CD4-positive, alpha-beta memory T cell (primary cell): ENCODE measurements around the gene PTPRM. TPM values are rescaled to one million over a fixed set of nuclear protein-coding genes. Genes with fewer than 3 reads are reported as not detected.

Source experiments
- CTCF ChIA-PET: fragments of 350-600 bp; sonication (Branson Sonifier 250); formaldehyde crosslinking; loops from one replicate; lab custom pipeline; 2021; ENCODE audit warnings: inconsistent platforms; ENCODE audit not compliant: partially characterized antibody; lab: Charles Lee
- POLR2A ChIA-PET: fragments of 350-600 bp; sonication (Branson Sonifier 250); formaldehyde crosslinking; loops from one replicate; lab custom pipeline; 2021; ENCODE audit not compliant: partially characterized antibody; lab: Charles Lee
- DNase-seq, 5 donors: peaks; one replicate each; pipeline versions ENCODE4 v3.0.0 to v3.0.0-alpha.2; 2020 to 2022; ENCODE audit warnings: mixed read lengths in 1 of 5
- H3K27ac ChIP-seq: one replicate; pipeline ENCODE4 v1.7.0; 2013; ENCODE audit warnings: low read depth, low read length
- H3K27me3 ChIP-seq: 2 replicates; pipeline ENCODE4 v1.7.0; 2013; ENCODE audit warnings: mild to moderate bottlenecking, low read length, moderate library complexity; ENCODE audit not compliant: insufficient read depth
- H3K36me3 ChIP-seq: 2 replicates; pipeline ENCODE4 v1.7.0; 2013; ENCODE audit warnings: mild to moderate bottlenecking, low read length, moderate library complexity; ENCODE audit not compliant: insufficient read depth
- H3K4me1 ChIP-seq: 2 replicates; pipeline ENCODE4 v1.7.0; 2013; ENCODE audit warnings: mild to moderate bottlenecking, low read length, moderate library complexity; ENCODE audit not compliant: insufficient read depth
- H3K4me3 ChIP-seq, 2 donors: one replicate each; pipeline ENCODE4 v1.7.0; 2013; ENCODE audit warnings: low read length in 2 of 2, mild to moderate bottlenecking in 1 of 2
- H3K9me3 ChIP-seq, 2 donors: one replicate each; pipeline ENCODE4 v1.7.0; 2013; ENCODE audit warnings: low read length in 2 of 2, control low read depth in 1 of 2; ENCODE audit not compliant: control insufficient read depth in 1 of 2
- H3K27ac Mint-ChIP-seq, 7 donors: one replicate each; pipeline ENCODE4 v1.8.0; 2020 to 2021; ENCODE audit warnings: mixed read lengths in 7 of 7, mild to moderate bottlenecking in 6 of 7, inconsistent platforms in 3 of 7, moderate library complexity in 3 of 7
- H3K27me3 Mint-ChIP-seq, 2 donors: one replicate each; pipeline ENCODE4 v1.8.0; 2020 to 2021; ENCODE audit warnings: mixed read lengths in 2 of 2
- H3K36me3 Mint-ChIP-seq, 2 donors: one replicate each; pipeline ENCODE4 v1.8.0; 2020 to 2021; ENCODE audit warnings: mixed read lengths in 2 of 2, inconsistent platforms in 1 of 2, mild to moderate bottlenecking in 1 of 2
- H3K4me1 Mint-ChIP-seq, 4 donors: one replicate each; pipeline ENCODE4 v1.8.0; 2020 to 2021; ENCODE audit warnings: mixed read lengths in 4 of 4, mild to moderate bottlenecking in 1 of 4
- H3K4me3 Mint-ChIP-seq, 8 donors: one replicate each; pipeline ENCODE4 v1.8.0; 2020 to 2021; ENCODE audit warnings: mixed read lengths in 8 of 8, mild to moderate bottlenecking in 7 of 8, moderate library complexity in 6 of 8, inconsistent platforms in 3 of 8
- H3K9me3 Mint-ChIP-seq, 8 donors: one replicate each; pipeline ENCODE4 v1.8.0; 2020 to 2021; ENCODE audit warnings: mixed read lengths in 8 of 8, mild to moderate bottlenecking in 5 of 8, inconsistent platforms in 3 of 8, moderate library complexity in 1 of 8
- intact Hi-C: fragments of 100-400 bp; cut with micrococcal nuclease; formaldehyde crosslinking; loops from one replicate; pipeline ENCODE4 v1.15.1; 2023
- polyA plus RNA-seq, 2 donors: library from polyadenylated mRNA; unstranded; fragments of 300-500 nt; fragmentation: Illumina TruSeq; gene quantifications; one replicate each; pipeline ENCODE4 v1.2.3, GENCODE V29; 2021
- total RNA-seq, 2 experiments: library from RNA; stranded (reverse); gene quantifications; one replicate each; pipeline ENCODE4 v1.2.3, GENCODE V29; 2021

PTPRM gene
- total and polyA plus RNA-seq, 4 experiments from 2014 or later: 6.7 to 20.1 (median 12.9) TPM

DNA sequence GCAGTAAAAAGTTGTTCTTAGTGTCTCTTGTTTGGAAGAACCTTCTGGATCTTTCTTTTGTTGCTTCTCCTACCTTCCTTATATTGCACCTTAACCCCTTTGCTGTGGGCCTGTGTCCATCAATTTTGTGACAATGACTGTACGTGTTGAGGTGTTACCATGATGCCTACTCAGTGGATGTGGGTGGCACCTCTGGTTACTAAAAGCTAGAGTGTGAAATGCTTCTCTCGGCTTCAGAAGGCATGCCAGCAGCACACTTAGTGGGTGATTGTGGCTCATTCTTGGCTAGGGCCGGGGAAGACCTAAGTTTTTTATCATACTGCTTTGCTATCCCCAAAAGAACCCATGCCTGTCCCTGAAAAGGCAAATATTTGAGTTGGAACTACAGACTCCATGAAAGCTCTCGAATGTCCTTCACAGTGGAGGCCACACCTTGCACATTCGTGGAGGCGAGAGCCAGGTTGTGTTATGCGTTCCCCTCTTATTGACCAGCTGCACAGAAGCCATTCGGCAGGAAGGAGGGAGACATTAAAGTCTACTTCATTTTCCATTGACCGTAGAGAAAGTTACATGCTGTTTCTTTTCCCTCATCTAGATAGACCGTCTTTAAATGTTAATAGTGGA, 528.9 kb downstream of the PTPRM start:
- Histone ChIP-seq H3K9me3 (no peaks in the 10 kb centered on the region), H3K4me3 (no peak overlapping the region), H3K36me3 (no peaks in the 10 kb centered on the region), H3K27me3 (no peaks in the 10 kb centered on the region), H3K27ac (no peak overlapping the region), H3K4me1 (no peaks in the 10 kb centered on the region)
- Mint-ChIP-seq H3K4me1 (no peaks in the 10 kb centered on the region), H3K27ac (no peak overlapping the region), H3K9me3 (peaks cover 0 to 5% (median 0%) of the 10 kb centered on the region in 8 donors), H3K27me3 (no peaks in the 10 kb centered on the region), H3K36me3 (peaks cover 0 to 7% of the 10 kb centered on the region in 2 donors), H3K4me3 (no peak overlapping the region)
- no peak for DNase-seq
- intact Hi-C loops: no loop called here
- ChIA-PET POLR2A (no interaction called here), CTCF (no interaction called here)

DNA sequence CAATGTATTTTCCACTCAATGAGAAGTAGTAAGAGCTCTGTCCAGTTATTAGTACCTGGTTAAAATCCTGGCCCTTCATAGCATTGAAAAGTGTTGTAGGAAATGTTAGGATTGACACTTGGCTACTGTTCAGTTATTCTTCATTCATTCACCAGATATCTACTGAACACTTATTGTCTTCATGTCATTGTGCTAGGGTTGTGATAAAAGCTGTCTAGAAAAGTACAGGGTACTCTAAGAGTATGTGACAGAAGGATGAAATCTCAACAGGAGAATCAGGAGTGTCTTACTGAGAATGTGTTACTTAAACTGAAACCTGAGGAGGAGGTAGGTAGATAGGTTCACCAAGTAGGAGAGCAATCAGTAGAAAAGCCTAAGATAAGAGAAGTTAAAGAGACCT, 530.3 kb downstream of the PTPRM start:
- no peak overlapping the region for H3K4me3 Mint-ChIP-seq
- POLR2A ChIA-PET: no interaction called here
- no peaks in the 10 kb centered on the region for H3K36me3 ChIP-seq
- no peak for DNase-seq
- intact Hi-C loops: no loop called here
- H3K27ac Mint-ChIP-seq: no peak overlapping the region
- H3K9me3 ChIP-seq: no peaks in the 10 kb centered on the region
- peaks cover 0 to 6% of the 10 kb centered on the region in 2 donors for H3K36me3 Mint-ChIP-seq
- no peak overlapping the region for H3K4me3 ChIP-seq
- no peak overlapping the region for H3K27ac ChIP-seq
- no peaks in the 10 kb centered on the region for H3K4me1 ChIP-seq
- H3K27me3 ChIP-seq: no peaks in the 10 kb centered on the region
- CTCF ChIA-PET: no interaction called here
- H3K27me3 Mint-ChIP-seq: no peaks in the 10 kb centered on the region
- H3K9me3 Mint-ChIP-seq: peaks cover 0 to 2% (median 0%) of the 10 kb centered on the region in 8 donors
- no peaks in the 10 kb centered on the region for H3K4me1 Mint-ChIP-seq

DNA sequence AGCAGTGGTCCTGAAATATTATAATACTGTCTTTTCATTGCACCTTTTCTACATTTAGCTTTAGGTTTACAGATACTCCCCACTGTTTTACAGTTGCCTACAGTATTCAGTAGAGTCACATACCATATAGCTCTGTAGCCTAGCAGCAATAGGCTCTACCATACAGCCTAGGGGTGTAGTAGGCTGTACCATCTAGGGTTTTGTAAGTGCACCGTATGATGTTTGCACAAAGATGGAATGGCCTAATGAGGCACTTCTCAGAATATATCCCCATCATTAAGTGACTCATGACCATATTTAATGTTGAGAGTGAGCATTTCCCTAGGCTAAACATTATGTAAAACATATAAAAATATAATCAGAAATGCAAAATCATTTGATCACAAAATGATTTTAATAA, 530.8 kb downstream of the PTPRM start:
- no peaks in the 10 kb centered on the region for H3K27me3 Mint-ChIP-seq
- no peak overlapping the region for H3K27ac Mint-ChIP-seq
- Histone ChIP-seq H3K4me1 (no peaks in the 10 kb centered on the region), H3K9me3 (no peaks in the 10 kb centered on the region), H3K4me3 (no peak overlapping the region), H3K27ac (no peak overlapping the region), H3K27me3 (no peaks in the 10 kb centered on the region), H3K36me3 (no peaks in the 10 kb centered on the region)
- ChIA-PET POLR2A (no interaction called here), CTCF (no interaction called here)
- H3K9me3 Mint-ChIP-seq: peaks cover 0 to 6% (median 0%) of the 10 kb centered on the region in 8 donors
- DNase-seq: no peak
- intact Hi-C loops: no loop called here
- H3K4me3 Mint-ChIP-seq: no peak overlapping the region
- H3K36me3 Mint-ChIP-seq: peaks cover 0 to 9% of the 10 kb centered on the region in 2 donors
- H3K4me1 Mint-ChIP-seq: no peaks in the 10 kb centered on the region

DNA sequence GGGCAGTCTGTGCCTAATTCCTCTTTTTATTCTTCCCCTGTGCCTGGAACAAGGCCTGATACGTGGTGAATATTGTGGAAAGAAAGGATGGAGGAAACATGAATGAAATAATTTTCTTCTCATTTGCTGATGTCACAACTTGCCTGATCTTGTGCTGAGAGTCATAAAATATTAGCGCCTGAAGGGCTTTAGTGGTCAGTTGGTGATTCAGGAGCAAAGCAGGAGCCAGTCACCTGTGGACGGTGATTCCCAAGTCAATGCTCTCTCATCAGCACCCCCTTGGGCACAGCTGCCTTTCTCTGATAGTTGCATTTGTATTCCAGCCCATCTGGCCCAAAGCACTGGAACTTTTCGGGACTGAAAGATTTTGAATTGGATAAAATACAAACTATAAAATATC, 539.5 kb downstream of the PTPRM start:
- H3K4me3 Mint-ChIP-seq: no peak overlapping the region
- H3K4me1 Mint-ChIP-seq: no peaks in the 10 kb centered on the region
- CTCF ChIA-PET: no interaction called here
- Histone ChIP-seq H3K9me3 (no peaks in the 10 kb centered on the region), H3K4me1 (no peaks in the 10 kb centered on the region), H3K4me3 (no peak overlapping the region), H3K27me3 (no peaks in the 10 kb centered on the region), H3K36me3 (no peaks in the 10 kb centered on the region), H3K27ac (no peak overlapping the region)
- intact Hi-C loops: no loop called here
- no peak overlapping the region for H3K27ac Mint-ChIP-seq
- H3K9me3 Mint-ChIP-seq: peaks cover 0 to 8% (median 0%) of the 10 kb centered on the region in 8 donors
- peaks cover 0 to 5% of the 10 kb centered on the region in 2 donors for H3K36me3 Mint-ChIP-seq
- no peaks in the 10 kb centered on the region for H3K27me3 Mint-ChIP-seq
- POLR2A ChIA-PET: no interaction called here
- DNase-seq: no peak

DNA sequence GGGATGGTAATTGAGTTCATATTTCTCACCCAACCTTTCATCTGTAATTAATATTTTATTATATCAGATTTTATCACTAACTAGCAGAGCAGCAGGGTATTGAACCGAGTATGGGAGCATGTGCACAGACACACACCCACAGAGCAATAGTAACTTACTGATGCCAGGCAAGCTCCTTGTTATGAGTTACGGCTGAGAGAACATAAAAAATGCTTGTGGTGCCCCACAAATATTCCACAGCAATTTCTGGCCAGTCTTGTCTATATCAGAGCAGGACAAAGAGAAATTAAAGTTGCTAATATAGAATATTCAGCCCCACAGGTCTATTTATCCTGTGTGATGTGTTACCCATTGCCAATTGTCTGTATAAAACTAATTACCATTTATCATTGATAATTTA, 540.3 kb downstream of the PTPRM start:
- peaks cover 0 to 7% (median under 1%) of the 10 kb centered on the region in 8 donors for H3K9me3 Mint-ChIP-seq
- H3K4me3 Mint-ChIP-seq: no peak overlapping the region
- intact Hi-C loops: no loop called here
- H3K27ac ChIP-seq: no peak overlapping the region
- no peaks in the 10 kb centered on the region for H3K9me3 ChIP-seq
- no peak overlapping the region for H3K27ac Mint-ChIP-seq
- H3K36me3 Mint-ChIP-seq: peaks cover 0 to 4% of the 10 kb centered on the region in 2 donors
- H3K4me1 Mint-ChIP-seq: no peaks in the 10 kb centered on the region
- no peak for DNase-seq
- ChIA-PET POLR2A (no interaction called here), CTCF (no interaction called here)
- H3K27me3 ChIP-seq: no peaks in the 10 kb centered on the region
- no peaks in the 10 kb centered on the region for H3K27me3 Mint-ChIP-seq
- H3K4me3 ChIP-seq: no peak overlapping the region
- H3K36me3 ChIP-seq: no peaks in the 10 kb centered on the region
- H3K4me1 ChIP-seq: no peaks in the 10 kb centered on the region

DNA sequence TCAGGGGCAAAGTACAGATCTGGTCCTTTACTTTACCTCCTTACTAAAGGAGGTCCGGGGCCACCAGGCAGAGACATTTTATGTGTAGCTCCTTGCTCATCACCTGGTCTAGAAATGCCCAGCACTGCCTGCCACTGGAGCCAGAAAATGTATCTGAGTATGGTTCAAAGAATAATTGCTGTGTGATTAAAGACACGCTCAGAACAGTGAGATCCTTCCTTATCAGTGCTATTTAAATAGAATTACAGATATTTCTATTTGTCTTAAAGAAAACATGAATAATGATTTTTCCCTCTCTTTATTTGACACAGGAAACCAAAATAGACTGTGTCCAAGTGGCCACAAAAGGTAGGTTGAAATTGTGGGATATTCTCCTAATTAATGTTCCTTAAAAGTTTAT, 547.4 kb downstream of the PTPRM start:
- H3K27ac Mint-ChIP-seq: no peak overlapping the region
- peaks cover 0 to 2% (median 0%) of the 10 kb centered on the region in 8 donors for H3K9me3 Mint-ChIP-seq
- no peaks in the 10 kb centered on the region for H3K36me3 ChIP-seq
- CTCF ChIA-PET: no interaction called here
- H3K9me3 ChIP-seq: no peaks in the 10 kb centered on the region
- no peak overlapping the region for H3K4me3 Mint-ChIP-seq
- intact Hi-C loops: no loop called here
- no peak overlapping the region for H3K4me3 ChIP-seq
- POLR2A ChIA-PET: no interaction called here
- H3K4me1 Mint-ChIP-seq: no peaks in the 10 kb centered on the region
- no peaks in the 10 kb centered on the region for H3K27me3 ChIP-seq
- H3K27me3 Mint-ChIP-seq: no peaks in the 10 kb centered on the region
- H3K27ac ChIP-seq: no peak overlapping the region
- peaks cover 0 to 5% of the 10 kb centered on the region in 2 donors for H3K36me3 Mint-ChIP-seq
- H3K4me1 ChIP-seq: no peaks in the 10 kb centered on the region
- DNase-seq: no peak

DNA sequence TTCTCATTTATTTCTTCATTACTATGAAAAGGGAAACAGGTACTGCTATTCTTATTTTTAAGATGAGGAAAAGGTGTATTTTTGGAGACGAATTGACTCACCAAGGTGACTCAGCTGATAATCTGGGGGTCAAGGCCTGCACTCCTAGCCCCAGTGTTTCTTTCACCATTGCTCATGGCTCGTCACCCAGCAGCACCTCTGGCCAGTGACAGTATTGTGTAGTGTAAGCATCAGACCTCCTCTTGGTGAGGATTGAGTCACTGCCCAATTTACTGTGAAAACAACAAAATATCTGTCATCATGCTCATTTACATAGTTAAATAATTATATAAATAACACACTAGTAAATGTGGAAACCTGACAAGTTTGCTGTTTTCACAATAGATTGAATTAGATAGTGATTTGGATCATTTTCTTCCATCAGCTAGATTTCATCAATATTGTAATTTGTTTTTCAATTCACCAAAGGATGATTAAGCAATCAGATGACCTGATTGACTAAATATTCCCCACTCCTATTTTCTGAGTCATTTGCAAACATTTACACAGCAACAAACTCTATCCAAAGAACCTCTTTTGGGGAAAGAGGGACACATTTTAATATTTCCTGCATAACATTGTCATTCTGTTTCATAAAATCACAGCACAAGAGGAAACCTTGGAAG, 549.4 kb downstream of the PTPRM start:
- ChIA-PET POLR2A (no interaction called here), CTCF (no interaction called here)
- no peaks in the 10 kb centered on the region for H3K27me3 ChIP-seq
- H3K27ac ChIP-seq: no peak overlapping the region
- H3K9me3 ChIP-seq: no peaks in the 10 kb centered on the region
- DNase-seq: no peak
- peaks cover 0 to 5% of the 10 kb centered on the region in 2 donors for H3K36me3 Mint-ChIP-seq
- H3K4me1 ChIP-seq: no peaks in the 10 kb centered on the region
- H3K4me3 ChIP-seq: no peak overlapping the region
- H3K27ac Mint-ChIP-seq: no peak overlapping the region
- intact Hi-C loops: no loop called here
- H3K4me1 Mint-ChIP-seq: no peaks in the 10 kb centered on the region
- no peaks in the 10 kb centered on the region for H3K36me3 ChIP-seq
- no peaks in the 10 kb centered on the region for H3K27me3 Mint-ChIP-seq
- no peak overlapping the region for H3K4me3 Mint-ChIP-seq
- peaks cover 0 to 2% (median 0%) of the 10 kb centered on the region in 8 donors for H3K9me3 Mint-ChIP-seq
